Stimulated activated CD4-positive, alpha-beta T cell treated with anti-CD3 and anti-CD28 coated beads, Interleukin-1b, Interleukin-23, amount 100 ng/mL, for 1 hour (primary cell): ENCODE data around the gene WNT3A.

Experiments
- DNase-seq, 2 donors: peaks; one replicate each; pipeline ENCODE4 v3.0.0-alpha.2; 2020; ENCODE audit warnings: low read depth in 2 of 2

Gene WNT3A

GRCh38 chr1:228048659-228049298 lies 42.0 kb downstream of the WNT3A start:
- no peak for DNase-seq

- no peak for DNase-seq
Measured at GRCh38 chr1:228050571-228051231, 43.9 kb downstream of the WNT3A start.

- no peak for DNase-seq
Measured at GRCh38 chr1:228058172-228058948, 51.6 kb downstream of the WNT3A start.

GRCh38 chr1:228058949-228059633 lies 52.3 kb downstream of the WNT3A start:
- DNase-seq = no peak

GRCh38 chr1:228059634-228060457 lies 53.0 kb downstream of the WNT3A start:
- DNase-seq = peak; percentile 33 to 38

GRCh38 chr1:228060458-228061190 lies 53.8 kb downstream of the WNT3A start:
- no peak for DNase-seq

- DNase-seq = no peak
Measured at GRCh38 chr1:228061411-228062084, 54.8 kb downstream of the WNT3A start.

GRCh38 chr1:228062085-228062791 lies 55.4 kb downstream of the WNT3A start:
- no peak for DNase-seq

- no peak for DNase-seq
Measured at GRCh38 chr1:228062812-228063211, 56.0 kb downstream of the WNT3A start.

GRCh38 chr1:228063251-228064191 lies 56.7 kb downstream of the WNT3A start:
- DNase-seq = no peak

GRCh38 chr1:228064296-228064695 lies 57.5 kb downstream of the WNT3A start:
- no peak for DNase-seq

GRCh38 chr1:228064741-228065542 lies 58.1 kb downstream of the WNT3A start:
- DNase-seq = no peak

GRCh38 chr1:228065543-228066347 lies 58.9 kb downstream of the WNT3A start:
- DNase-seq = no peak

- DNase-seq = no peak
Measured at GRCh38 chr1:228066416-228066815, 59.6 kb downstream of the WNT3A start.

- no peak for DNase-seq
Measured at GRCh38 chr1:228066891-228067654, 60.3 kb downstream of the WNT3A start.

- DNase-seq = no peak
Measured at GRCh38 chr1:228068359-228068758, 61.6 kb downstream of the WNT3A start.
